ENCODE measurements around the gene IL22.

IL22 gene

DNA sequence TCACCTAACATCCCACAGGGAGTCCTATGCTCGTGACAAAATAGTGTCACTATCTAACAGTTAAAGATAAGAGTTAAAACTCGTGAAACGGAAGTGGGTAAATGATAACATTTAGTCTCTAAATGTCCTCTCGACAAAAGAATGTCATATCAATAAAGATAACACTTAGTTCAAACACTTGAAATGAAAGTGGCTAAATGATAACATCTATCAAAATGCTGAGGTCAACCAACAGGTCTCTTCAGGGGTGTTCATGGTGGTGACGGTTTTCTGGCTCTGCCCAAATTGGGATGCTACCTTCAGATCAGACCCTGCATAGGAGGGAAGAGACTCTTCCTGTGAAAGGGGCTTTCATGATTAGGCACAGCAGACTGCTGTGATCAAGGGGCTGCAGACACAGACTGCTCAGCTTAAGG, 49.9 kb downstream of the IL22 start (continued):
- no peak for TF ChIP-seq PRDM2 (tag by site-specific recombination; IDR thresholded peaks at IDR 0.05; ENCODE audit: borderline replicate concordance)
- TF ChIP-seq GLIS2 (tag by site-specific recombination; IDR thresholded peaks at IDR 0.05), result no peak
- no peak for TF ChIP-seq ZNF274 (IDR thresholded peaks at IDR 0.05; ENCODE audit: low read length)
- TF ChIP-seq ZNF274 (tag by site-specific recombination; IDR thresholded peaks at IDR 0.05; ENCODE audit: borderline replicate concordance), result no peak
- TF ChIP-seq, protein P1, sequence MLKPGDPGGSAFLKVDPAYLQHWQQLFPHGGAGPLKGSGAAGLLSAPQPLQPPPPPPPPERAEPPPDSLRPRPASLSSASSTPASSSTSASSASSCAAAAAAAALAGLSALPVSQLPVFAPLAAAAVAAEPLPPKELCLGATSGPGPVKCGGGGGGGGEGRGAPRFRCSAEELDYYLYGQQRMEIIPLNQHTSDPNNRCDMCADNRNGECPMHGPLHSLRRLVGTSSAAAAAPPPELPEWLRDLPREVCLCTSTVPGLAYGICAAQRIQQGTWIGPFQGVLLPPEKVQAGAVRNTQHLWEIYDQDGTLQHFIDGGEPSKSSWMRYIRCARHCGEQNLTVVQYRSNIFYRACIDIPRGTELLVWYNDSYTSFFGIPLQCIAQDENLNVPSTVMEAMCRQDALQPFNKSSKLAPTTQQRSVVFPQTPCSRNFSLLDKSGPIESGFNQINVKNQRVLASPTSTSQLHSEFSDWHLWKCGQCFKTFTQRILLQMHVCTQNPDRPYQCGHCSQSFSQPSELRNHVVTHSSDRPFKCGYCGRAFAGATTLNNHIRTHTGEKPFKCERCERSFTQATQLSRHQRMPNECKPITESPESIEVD (tag by site-specific recombination; IDR thresholded peaks at IDR 0.05), result 0 out of 2 replicates have a peak, but pooled peaks have one; percentile 30
- no peak for TF ChIP-seq KLF1 (tag by site-specific recombination; IDR thresholded peaks at IDR 0.05)
- no peak for TF ChIP-seq ZNF701 (tag by site-specific recombination; IDR thresholded peaks at IDR 0.05)
- TF ChIP-seq ZNF639 (tag by site-specific recombination; IDR thresholded peaks at IDR 0.05), result no peak
- TF ChIP-seq GLI2 (tag by site-specific recombination; IDR thresholded peaks at IDR 0.05; ENCODE audit: borderline replicate concordance, low read depth), result no peak
- TF ChIP-seq ZNF416 (tag by site-specific recombination; IDR thresholded peaks at IDR 0.05), result no peak
- TF ChIP-seq ZBTB20 (tag by site-specific recombination; IDR thresholded peaks at IDR 0.05), result no peak
- no peak for TF ChIP-seq MZF1 (tag by site-specific recombination; IDR thresholded peaks at IDR 0.05; ENCODE audit: borderline replicate concordance)
- no peak for TF ChIP-seq ZNF426 (tag by site-specific recombination; IDR thresholded peaks at IDR 0.05)
- TF ChIP-seq, protein P2, sequence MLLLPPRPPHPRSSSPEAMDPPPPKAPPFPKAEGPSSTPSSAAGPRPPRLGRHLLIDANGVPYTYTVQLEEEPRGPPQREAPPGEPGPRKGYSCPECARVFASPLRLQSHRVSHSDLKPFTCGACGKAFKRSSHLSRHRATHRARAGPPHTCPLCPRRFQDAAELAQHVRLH (tag by site-specific recombination; IDR thresholded peaks at IDR 0.05), result no peak; the same call in 1 of the 2 replicates
- no peak for TF ChIP-seq ZNF76 (tag by site-specific recombination; IDR thresholded peaks at IDR 0.05; ENCODE audit: borderline replicate concordance, low read depth)
- TF ChIP-seq FEZF1 (tag by site-specific recombination; IDR thresholded peaks at IDR 0.05), result peak; percentile 70

GRCh38 chr12:68200854-68201253, 52.5 kb downstream of the IL22 start:
- H3K4me3 ChIP-seq (ENCODE audit: low read depth, low read length), result no peak overlapping the region
- no peak overlapping the region for H3K27ac ChIP-seq (ENCODE audit: extremely low read depth, low read depth, low read length)
- ChIA-PET CTCF (interaction anchor here (0.6 kb wide), 1 partner anchor 136 kb away, joined by 3 read pairs; no protein-coding TSS in a partner anchor), POLR2A (no interaction called here)
- TF ChIP-seq GFI1B (tag by site-specific recombination; IDR thresholded peaks at IDR 0.05), result no peak
- TF ChIP-seq ZNF391 (tag by site-specific recombination; IDR thresholded peaks at IDR 0.05; ENCODE audit: borderline replicate concordance, low read depth), result no peak
- no peak for TF ChIP-seq ZNF423 (tag by site-specific recombination; IDR thresholded peaks at IDR 0.05)
- TF ChIP-seq HIC1 (tag by site-specific recombination; IDR thresholded peaks at IDR 0.05), result no peak
- no peak for TF ChIP-seq ZNF266 (tag by site-specific recombination; IDR thresholded peaks at IDR 0.05; ENCODE audit: low read depth)
- no peak for TF ChIP-seq ZNF549 (tag by site-specific recombination; IDR thresholded peaks at IDR 0.05)
- no peak for TF ChIP-seq ZNF830 (tag by site-specific recombination; IDR thresholded peaks at IDR 0.05; ENCODE audit: low read depth)
- H3K9me3 ChIP-seq (ENCODE audit: control insufficient read depth, insufficient read depth, low read depth, low read length), result no peaks in the 10 kb centered on the region
- peaks cover 8% of the 10 kb centered on the region; the same call in 1 of the 2 replicates for H3K4me1 ChIP-seq (ENCODE audit: control insufficient read depth, insufficient read depth, low read length)
- H3K36me3 ChIP-seq (ENCODE audit: control insufficient read depth in 2 of 2, insufficient read depth in 1 of 2, low read length in 2 of 2), result no peaks in the 10 kb centered on the region
